ENCODE data around the gene FOXR1.

The FOXR1 gene

GRCh38 chr11:118971646-118972045 lies at the start of gene FOXR1:
Gene FOXR1 (plus strand): TSS chr11:118971761. CDS start chr11:118971932, 171 bp downstream.
- no peak for DNase-seq (ENCODE audit: low read depth)

GRCh38 chr11:118921929-118922744 lies 49.4 kb upstream of the FOXR1 start:
- DNase-seq (ENCODE audit: low read depth) = no peak

GRCh38 chr11:118922745-118923627 lies 48.6 kb upstream of the FOXR1 start:
- DNase-seq (ENCODE audit: low read depth) = no peak

- DNase-seq (ENCODE audit: low read depth) = no peak
Observed at GRCh38 chr11:118923721-118924587, 47.6 kb upstream of the FOXR1 start.

GRCh38 chr11:118924591-118925585 lies 46.7 kb upstream of the FOXR1 start:
- DNase-seq (ENCODE audit: low read depth) = no peak

GRCh38 chr11:118927554-118928100 lies 43.9 kb upstream of the FOXR1 start:
- DNase-seq (ENCODE audit: low read depth) = no peak

GRCh38 chr11:118928101-118928869 lies 43.3 kb upstream of the FOXR1 start:
- DNase-seq (ENCODE audit: low read depth) = peak; percentile 91

- no peak for DNase-seq (ENCODE audit: low read depth)
Observed at GRCh38 chr11:118928870-118929500, 42.6 kb upstream of the FOXR1 start.

- no peak for DNase-seq (ENCODE audit: low read depth)
Observed at GRCh38 chr11:118929501-118930093, 42.0 kb upstream of the FOXR1 start.

GRCh38 chr11:118930094-118930712 lies 41.4 kb upstream of the FOXR1 start:
- no peak for DNase-seq (ENCODE audit: low read depth)

- DNase-seq (ENCODE audit: low read depth) = no peak
Observed at GRCh38 chr11:118931571-118931970, 40.0 kb upstream of the FOXR1 start.

GRCh38 chr11:118933486-118933885 lies 38.1 kb upstream of the FOXR1 start:
- no peak for DNase-seq (ENCODE audit: low read depth)

- DNase-seq (ENCODE audit: low read depth) = no peak
Observed at GRCh38 chr11:118935376-118935775, 36.2 kb upstream of the FOXR1 start.

GRCh38 chr11:118938491-118939403 lies 32.8 kb upstream of the FOXR1 start:
- DNase-seq (ENCODE audit: low read depth) = no peak

GRCh38 chr11:118939404-118939915 lies 32.1 kb upstream of the FOXR1 start:
- DNase-seq (ENCODE audit: low read depth) = no peak

- no peak for DNase-seq (ENCODE audit: low read depth)
Observed at GRCh38 chr11:118939953-118940598, 31.5 kb upstream of the FOXR1 start.
